Upper lobe of left lung (tissue), 4 donors: ENCODE measurements around the gene XPNPEP1.

Experiments used
- EP300 ChIP-seq, 4 donors: sonication (generic); formaldehyde crosslinking; IDR thresholded peaks; one replicate each; pipeline ENCODE4 v1.5.1; 2017; ENCODE audit warnings: antibody characterized with exemption in 4 of 4, control low read depth in 2 of 4
- POLR2A ChIP-seq, 4 donors: fragments of 450-650 bp; IDR thresholded peaks; one replicate each; pipeline ENCODE4 v1.5.1; 2016 to 2017; ENCODE audit warnings: antibody characterized with exemption in 4 of 4, mild to moderate bottlenecking in 2 of 4
- POLR2AphosphoS5 ChIP-seq, 2 donors: sonication (generic); formaldehyde crosslinking; IDR thresholded peaks; one replicate each; pipeline ENCODE4 v1.5.1; 2017; ENCODE audit warnings: antibody characterized with exemption in 2 of 2
- TF ChIP-seq, protein P1 (sequence below), 6 experiments: fragments of 450-650 bp in 4 of 6; fragments of 200-600 bp in 2 of 6; sonication (generic) in 2 of 6; IDR thresholded peaks; one replicate each; pipeline ENCODE4 v1.5.1; 2016 to 2019; ENCODE audit warnings: antibody characterized with exemption in 6 of 6

DNA sequence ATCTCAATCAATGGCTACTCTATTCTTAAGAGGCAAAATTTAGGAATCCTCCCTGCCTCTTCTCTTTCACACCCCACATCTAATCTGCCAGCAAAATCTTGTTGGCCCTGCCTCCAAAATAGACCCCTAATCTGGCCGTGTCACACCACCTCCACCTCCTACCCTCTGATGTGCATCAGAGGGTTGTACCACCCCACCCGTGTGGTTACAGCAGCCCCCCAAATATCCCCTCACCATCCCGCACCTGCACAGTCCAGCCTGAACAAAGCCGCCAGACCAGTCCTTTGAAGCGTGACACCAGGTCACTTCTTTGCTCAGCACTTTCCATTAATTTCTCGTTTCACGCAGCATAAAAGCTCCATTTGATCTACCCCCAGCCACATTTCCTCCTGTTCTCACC is 776 bp upstream of the XPNPEP1 start:
- TF ChIP-seq, protein P1, sequence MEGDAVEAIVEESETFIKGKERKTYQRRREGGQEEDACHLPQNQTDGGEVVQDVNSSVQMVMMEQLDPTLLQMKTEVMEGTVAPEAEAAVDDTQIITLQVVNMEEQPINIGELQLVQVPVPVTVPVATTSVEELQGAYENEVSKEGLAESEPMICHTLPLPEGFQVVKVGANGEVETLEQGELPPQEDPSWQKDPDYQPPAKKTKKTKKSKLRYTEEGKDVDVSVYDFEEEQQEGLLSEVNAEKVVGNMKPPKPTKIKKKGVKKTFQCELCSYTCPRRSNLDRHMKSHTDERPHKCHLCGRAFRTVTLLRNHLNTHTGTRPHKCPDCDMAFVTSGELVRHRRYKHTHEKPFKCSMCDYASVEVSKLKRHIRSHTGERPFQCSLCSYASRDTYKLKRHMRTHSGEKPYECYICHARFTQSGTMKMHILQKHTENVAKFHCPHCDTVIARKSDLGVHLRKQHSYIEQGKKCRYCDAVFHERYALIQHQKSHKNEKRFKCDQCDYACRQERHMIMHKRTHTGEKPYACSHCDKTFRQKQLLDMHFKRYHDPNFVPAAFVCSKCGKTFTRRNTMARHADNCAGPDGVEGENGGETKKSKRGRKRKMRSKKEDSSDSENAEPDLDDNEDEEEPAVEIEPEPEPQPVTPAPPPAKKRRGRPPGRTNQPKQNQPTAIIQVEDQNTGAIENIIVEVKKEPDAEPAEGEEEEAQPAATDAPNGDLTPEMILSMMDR (IDR thresholded peaks at IDR 0.05) = no peak
- TF ChIP-seq POLR2AphosphoS5 (IDR thresholded peaks at IDR 0.05) (no peak), POLR2A (IDR thresholded peaks at IDR 0.05) (no peak), EP300 (IDR thresholded peaks at IDR 0.05) (no peak)
